Lower lobe of right lung (tissue), 2 donors: ENCODE data around the gene ACAT1. TPM values are rescaled to one million over a fixed set of nuclear protein-coding genes. Genes with fewer than 3 reads are reported as not detected.
"Not testable (repeated sequence)": the region's sequence is repeated elsewhere in the genome, so short reads cannot be mapped to it uniquely, and the experiment has no call there.

Experiments used
- ATAC-seq, 2 donors: fragments of 200-7000 bp; cut with Tn5 transposase; one replicate each; pipeline ENCODE4 v1.9.1; 2020 to 2022; ENCODE audit warnings: mild to moderate bottlenecking in 2 of 2, moderate library complexity in 2 of 2
- DNase-seq: peaks from one replicate; pipeline ENCODE4 v3.0.0-alpha.2; 2020
- H3K27ac ChIP-seq: fragments of 200-600 bp; one replicate; pipeline ENCODE4 v1.8.0; 2022
- H3K27me3 ChIP-seq: fragments of 200-600 bp; one replicate; pipeline ENCODE4 v1.8.0; 2022; ENCODE audit warnings: low read depth
- H3K36me3 ChIP-seq: fragments of 200-600 bp; one replicate; pipeline ENCODE4 v1.8.0; 2022; ENCODE audit warnings: mild to moderate bottlenecking
- H3K4me1 ChIP-seq: fragments of 200-600 bp; one replicate; pipeline ENCODE4 v1.8.0; 2022
- H3K4me3 ChIP-seq: fragments of 200-600 bp; one replicate; pipeline ENCODE4 v1.8.0; 2022; ENCODE audit warnings: mild to moderate bottlenecking
- H3K9me3 ChIP-seq: fragments of 200-600 bp; one replicate; pipeline ENCODE4 v1.8.0; 2022
- intact Hi-C: fragments of 100-400 bp; cut with DNase I; formaldehyde crosslinking; loops from one replicate; pipeline ENCODE4 v1.11.0; 2022
- total RNA-seq: library from RNA; stranded (reverse); fragmentation: NEBNext Ultra II Directional; extraction: Animal tissue kit (Norgen Biotek cat#: 25700); gene quantifications from one replicate; pipeline ENCODE4 v1.2.1, GENCODE V29; 2021
- TF ChIP-seq, protein P1 (sequence below): fragments of 200-600 bp; IDR thresholded peaks from one replicate; pipeline ENCODE4 v1.8.0; 2022; ENCODE audit warnings: antibody characterized with exemption, mild to moderate bottlenecking
- donor health status: DM: no; HTN: yes; CAD: no; lungs with severe emphysema.

Gene ACAT1
- total RNA-seq, 1 donor from 2014 or later, result 69.4 TPM

GRCh38 chr11:108117746-108118371, 3.5 kb upstream of the ACAT1 start:
- ATAC-seq (no peak), DNase-seq (no peak)
- H3K4me3 ChIP-seq, result no peak overlapping the region
- intact Hi-C loops, result no loop called here
- H3K4me1 ChIP-seq, result peaks cover 32% of the 10 kb centered on the region
- H3K9me3 ChIP-seq, result no peaks in the 10 kb centered on the region
- H3K27ac ChIP-seq, result no peak overlapping the region
- no peaks in the 10 kb centered on the region for H3K27me3 ChIP-seq
- TF ChIP-seq, protein P1, sequence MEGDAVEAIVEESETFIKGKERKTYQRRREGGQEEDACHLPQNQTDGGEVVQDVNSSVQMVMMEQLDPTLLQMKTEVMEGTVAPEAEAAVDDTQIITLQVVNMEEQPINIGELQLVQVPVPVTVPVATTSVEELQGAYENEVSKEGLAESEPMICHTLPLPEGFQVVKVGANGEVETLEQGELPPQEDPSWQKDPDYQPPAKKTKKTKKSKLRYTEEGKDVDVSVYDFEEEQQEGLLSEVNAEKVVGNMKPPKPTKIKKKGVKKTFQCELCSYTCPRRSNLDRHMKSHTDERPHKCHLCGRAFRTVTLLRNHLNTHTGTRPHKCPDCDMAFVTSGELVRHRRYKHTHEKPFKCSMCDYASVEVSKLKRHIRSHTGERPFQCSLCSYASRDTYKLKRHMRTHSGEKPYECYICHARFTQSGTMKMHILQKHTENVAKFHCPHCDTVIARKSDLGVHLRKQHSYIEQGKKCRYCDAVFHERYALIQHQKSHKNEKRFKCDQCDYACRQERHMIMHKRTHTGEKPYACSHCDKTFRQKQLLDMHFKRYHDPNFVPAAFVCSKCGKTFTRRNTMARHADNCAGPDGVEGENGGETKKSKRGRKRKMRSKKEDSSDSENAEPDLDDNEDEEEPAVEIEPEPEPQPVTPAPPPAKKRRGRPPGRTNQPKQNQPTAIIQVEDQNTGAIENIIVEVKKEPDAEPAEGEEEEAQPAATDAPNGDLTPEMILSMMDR, result peak; percentile 54
- no peaks in the 10 kb centered on the region for H3K36me3 ChIP-seq

DNA sequence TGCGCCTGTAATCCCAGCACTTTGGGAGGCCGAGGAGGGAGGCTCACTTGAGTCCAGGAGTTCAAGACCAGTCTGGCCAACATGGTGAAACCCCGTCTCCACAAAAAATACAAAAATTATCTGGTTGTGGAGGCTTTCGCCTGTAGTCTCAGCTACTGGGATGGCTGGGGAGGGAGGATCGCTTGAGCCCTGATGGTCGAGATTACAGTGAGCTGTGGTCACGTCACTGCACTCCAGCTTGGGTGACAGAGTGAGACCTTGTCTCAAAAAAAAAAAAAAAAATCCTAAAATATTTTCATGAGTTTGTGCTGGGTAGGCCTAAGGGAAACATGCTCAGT, 462 bp upstream of the ACAT1 start:
- Histone ChIP-seq H3K4me1 (peaks cover 38% of the 10 kb centered on the region), H3K27ac (peak overlapping the region; percentile 91), H3K4me3 (peak overlapping the region; percentile 88)
- intact Hi-C loops, H3K9me3 ChIP-seq, H3K27me3 ChIP-seq, H3K36me3 ChIP-seq, DNase-seq: not testable (repeated sequence)
- ATAC-seq, result peak in 1 of 2 donors; percentile 1

GRCh38 chr11:108122166-108122628, 830 bp downstream of the ACAT1 start:
- H3K36me3 ChIP-seq, result peaks cover 5% of the 10 kb centered on the region
- H3K27me3 ChIP-seq, result no peaks in the 10 kb centered on the region
- peaks cover 32% of the 10 kb centered on the region for H3K4me1 ChIP-seq
- TF ChIP-seq, protein P1, result no peak
- no peaks in the 10 kb centered on the region for H3K9me3 ChIP-seq
- DNase-seq, result no peak
- intact Hi-C loops, result no loop called here
- peak overlapping the region; percentile 91 for H3K27ac ChIP-seq
- peak; percentile 33 to 43 for ATAC-seq
- H3K4me3 ChIP-seq, result peak overlapping the region; percentile 88

GRCh38 chr11:108125096-108125495, 3.7 kb downstream of the ACAT1 start:
- no peak overlapping the region for H3K27ac ChIP-seq
- H3K36me3 ChIP-seq, result peaks cover 26% of the 10 kb centered on the region
- no peaks in the 10 kb centered on the region for H3K27me3 ChIP-seq
- ATAC-seq (no peak), DNase-seq (no peak)
- no peaks in the 10 kb centered on the region for H3K9me3 ChIP-seq
- H3K4me1 ChIP-seq, result peaks cover 32% of the 10 kb centered on the region
- intact Hi-C loops, result no loop called here
- no peak overlapping the region for H3K4me3 ChIP-seq
- TF ChIP-seq, protein P1, result no peak

GRCh38 chr11:108128772-108129171, 7.4 kb downstream of the ACAT1 start:
- Histone ChIP-seq H3K36me3 (peaks cover 44% of the 10 kb centered on the region), H3K4me1 (peaks cover 25% of the 10 kb centered on the region), H3K9me3 (no peaks in the 10 kb centered on the region), H3K27ac (no peak overlapping the region), H3K27me3 (no peaks in the 10 kb centered on the region), H3K4me3 (no peak overlapping the region)
- intact Hi-C loops, result no loop called here
- no peak for DNase-seq
- TF ChIP-seq, protein P1, result no peak
- no peak for ATAC-seq

DNA sequence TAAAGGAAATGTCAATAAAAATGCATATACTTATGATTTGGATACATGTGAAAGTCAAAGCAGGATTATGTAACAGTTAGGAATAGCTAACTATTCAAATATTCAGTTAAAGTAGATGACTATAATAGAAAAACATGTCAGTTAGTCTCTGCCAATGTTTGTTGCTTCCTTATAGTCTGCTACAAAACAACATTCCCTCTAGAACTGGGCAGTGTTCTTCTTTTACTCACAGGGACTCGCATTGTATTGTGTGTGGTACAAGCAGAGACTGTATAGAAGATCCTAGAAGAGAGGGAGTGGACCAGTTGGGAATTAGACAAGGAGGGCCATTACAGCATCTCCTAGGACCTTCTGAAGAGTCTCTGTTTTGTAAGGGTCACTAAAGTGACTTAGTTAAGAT, 10.6 kb downstream of the ACAT1 start:
- no peak for DNase-seq
- Histone ChIP-seq H3K4me1 (peaks cover 16% of the 10 kb centered on the region), H3K27ac (no peak overlapping the region), H3K27me3 (no peaks in the 10 kb centered on the region), H3K36me3 (peaks cover 61% of the 10 kb centered on the region), H3K9me3 (no peaks in the 10 kb centered on the region), H3K4me3 (no peak overlapping the region)
- intact Hi-C loops, result no loop called here
- TF ChIP-seq, protein P1, result no peak
- ATAC-seq, result peak in 1 of 2 donors; percentile 42

- intact Hi-C loops, H3K4me3 ChIP-seq, H3K27me3 ChIP-seq, H3K27ac ChIP-seq, H3K9me3 ChIP-seq, DNase-seq: not testable (repeated sequence)
- Histone ChIP-seq H3K36me3 (peaks cover 67% of the 10 kb centered on the region), H3K4me1 (peaks cover 16% of the 10 kb centered on the region)
- peak; percentile 50 to 51 for ATAC-seq
These were observed 11.7 kb downstream of the ACAT1 start for GRCh38 chr11:108132993-108133538.
